Activated naive CD4-positive, alpha-beta T cell treated with anti-CD3 and anti-CD28 coated beads, Interleukin-2, amount 50 U/mL, for 16 hours (primary cell): Measurements from ENCODE around the gene PHACTR3.

Experiments
- DNase-seq: peaks from one replicate; pipeline ENCODE4 v3.0.0-alpha.2; 2020

The PHACTR3 gene

GRCh38 chr20:59808729-59809381 is 204.5 kb downstream of the PHACTR3 start:
- no peak for DNase-seq

- DNase-seq = no peak
Measured at GRCh38 chr20:59809630-59810448, 205.5 kb downstream of the PHACTR3 start.

- DNase-seq = no peak
Measured at GRCh38 chr20:59810449-59811187, 206.3 kb downstream of the PHACTR3 start.

- no peak for DNase-seq
Measured at GRCh38 chr20:59811681-59812171, 207.4 kb downstream of the PHACTR3 start.

- no peak for DNase-seq
Measured at GRCh38 chr20:59812286-59813125, 208.2 kb downstream of the PHACTR3 start.

GRCh38 chr20:59813126-59813947 is 209.0 kb downstream of the PHACTR3 start:
- DNase-seq = no peak

- no peak for DNase-seq
Measured at GRCh38 chr20:59813948-59814839, 209.9 kb downstream of the PHACTR3 start.

GRCh38 chr20:59814840-59815340 is 210.6 kb downstream of the PHACTR3 start:
- DNase-seq = no peak

- DNase-seq = no peak
Measured at GRCh38 chr20:59816146-59816738, 211.9 kb downstream of the PHACTR3 start.

GRCh38 chr20:59817406-59817805 is 213.1 kb downstream of the PHACTR3 start:
- no peak for DNase-seq

- no peak for DNase-seq
Measured at GRCh38 chr20:59817846-59818615, 213.7 kb downstream of the PHACTR3 start.

GRCh38 chr20:59818911-59819310 is 214.6 kb downstream of the PHACTR3 start:
- DNase-seq = no peak

GRCh38 chr20:59819496-59820203 is 215.3 kb downstream of the PHACTR3 start:
- no peak for DNase-seq

GRCh38 chr20:59820204-59821041 is 216.1 kb downstream of the PHACTR3 start:
- DNase-seq = no peak

- DNase-seq = no peak
Measured at GRCh38 chr20:59821201-59821600, 216.9 kb downstream of the PHACTR3 start.

GRCh38 chr20:59821788-59822187 is 217.4 kb downstream of the PHACTR3 start:
- no peak for DNase-seq

- DNase-seq = no peak
Measured at GRCh38 chr20:59822291-59823029, 218.1 kb downstream of the PHACTR3 start.
